Stimulated activated CD4-positive, alpha-beta T cell treated with anti-CD3 and anti-CD28 coated beads, Interleukin-15, amount 100 ng/mL, for 24 hours (primary cell): ENCODE data around the gene PDS5A.
"Not testable (repeated sequence)": the region's sequence is repeated elsewhere in the genome, so short reads cannot be mapped to it uniquely, and the experiment has no call there.

Experiments used
- DNase-seq: peaks from one replicate; pipeline ENCODE4 v3.0.0-alpha.2; 2020

The PDS5A gene

GRCh38 chr4:39977489-39978377 lies at the start of gene PDS5A:
Gene PDS5A (minus strand): TSS chr4:39977911. CDS start chr4:39976577, 1,334 bp downstream.
- peak; percentile 92 for DNase-seq

GRCh38 chr4:40024049-40024448 lies 46.3 kb upstream of the PDS5A start:
- DNase-seq: not testable (repeated sequence)

- not testable (repeated sequence) for DNase-seq
Measured at GRCh38 chr4:40021116-40021515, 43.4 kb upstream of the PDS5A start.

GRCh38 chr4:40020221-40020620 lies 42.5 kb upstream of the PDS5A start:
- DNase-seq: no peak

- DNase-seq: no peak
Measured at GRCh38 chr4:40016007-40016406, 38.3 kb upstream of the PDS5A start.

GRCh38 chr4:40003986-40004385 lies 26.3 kb upstream of the PDS5A start:
- DNase-seq: no peak

DNA sequence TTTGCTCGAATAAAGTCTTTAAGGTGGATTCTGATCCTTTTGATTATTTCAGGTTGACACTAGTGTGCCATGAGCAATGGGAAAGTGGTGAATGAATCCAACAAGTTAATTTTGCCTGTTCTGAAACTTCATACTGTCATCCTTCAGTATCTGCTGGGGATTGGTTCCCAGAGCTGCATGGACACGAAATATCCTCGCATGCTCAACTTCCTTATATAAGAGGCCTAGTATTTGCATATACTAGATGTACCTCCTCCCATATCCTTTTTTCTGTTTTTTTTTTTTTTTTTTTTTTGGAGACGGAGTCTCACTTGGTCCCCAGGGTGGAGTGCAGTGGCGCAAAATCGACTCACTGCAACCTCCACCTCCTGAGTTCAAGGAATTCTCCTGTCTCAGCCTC lies 23.0 kb upstream of the PDS5A start:
- no peak for DNase-seq

DNA sequence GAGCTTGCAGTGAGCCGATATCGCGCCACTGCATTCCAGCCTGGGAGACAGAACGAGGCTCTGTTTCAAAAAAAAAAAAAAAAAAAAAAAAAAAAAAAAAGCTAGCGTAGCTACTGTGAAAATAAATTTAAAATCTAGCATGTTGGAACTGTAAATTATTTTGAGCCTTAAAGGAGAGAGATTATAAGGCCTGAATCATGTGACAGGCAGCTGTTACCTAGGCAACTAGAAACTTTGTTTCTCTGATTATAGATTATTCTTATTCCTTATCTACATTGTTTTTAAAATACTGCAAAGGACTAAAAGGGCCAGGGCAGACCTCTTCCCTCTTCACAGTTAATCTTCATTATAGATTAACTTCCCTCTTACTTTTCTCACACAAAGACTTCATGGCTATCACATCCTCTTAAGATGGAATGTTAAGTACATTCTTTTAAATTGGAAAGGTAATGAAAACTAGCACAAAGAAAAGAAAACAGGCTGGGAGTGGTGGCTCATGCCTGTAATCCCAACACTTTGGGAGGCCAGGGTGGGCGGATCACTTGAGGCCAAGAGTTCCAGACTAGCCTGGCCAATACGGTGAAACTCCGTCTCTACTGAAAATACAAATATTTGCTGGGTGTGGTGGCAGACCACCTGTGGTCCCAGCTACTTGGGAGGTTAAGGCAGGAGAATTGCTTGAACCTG lies 21.1 kb upstream of the PDS5A start:
- no peak for DNase-seq

GRCh38 chr4:39996811-39997210 lies 19.1 kb upstream of the PDS5A start:
- no peak for DNase-seq

DNA sequence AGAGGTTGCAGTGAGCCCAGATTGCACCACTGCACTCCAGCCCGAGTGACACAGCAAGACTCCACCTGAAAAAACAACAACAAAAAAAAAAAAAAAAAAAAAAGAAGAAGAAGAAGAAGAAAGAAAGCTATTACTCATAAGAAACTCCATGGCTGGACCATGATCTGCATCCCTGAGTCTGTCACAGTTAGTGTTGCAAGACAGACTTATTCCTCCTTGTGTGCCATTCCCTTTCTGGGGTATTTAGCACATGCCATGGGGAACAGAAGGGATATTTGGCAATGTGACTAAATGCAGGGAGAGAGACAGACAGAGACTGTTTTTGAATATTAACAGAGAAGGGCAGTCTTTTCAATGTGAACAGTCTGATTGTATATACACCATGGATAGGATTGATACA lies 16.7 kb upstream of the PDS5A start:
- DNase-seq: no peak

DNA sequence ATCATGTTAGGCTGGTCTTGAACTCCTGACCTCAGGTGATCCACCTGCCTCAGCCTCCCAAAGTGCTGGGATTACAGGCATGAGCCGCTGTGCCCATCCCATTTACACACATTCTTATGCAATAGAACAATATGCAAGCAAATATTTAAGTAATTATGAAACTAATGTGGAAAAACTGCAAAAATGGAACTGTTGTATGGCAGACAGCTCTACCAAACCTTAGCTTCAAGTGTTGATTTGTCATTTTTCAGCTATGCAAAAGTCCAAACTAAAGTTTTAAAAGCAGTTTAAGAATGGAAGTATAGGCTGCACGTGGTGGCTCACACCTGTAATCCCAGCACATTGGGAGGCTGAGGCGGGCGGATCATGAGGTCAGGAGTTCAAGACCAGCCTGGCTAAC lies 11.7 kb upstream of the PDS5A start:
- DNase-seq: not testable (repeated sequence)

GRCh38 chr4:39987485-39987884 lies 9.8 kb upstream of the PDS5A start:
- DNase-seq: no peak

GRCh38 chr4:39978904-39979303 lies 1.2 kb upstream of the PDS5A start:
- DNase-seq: no peak

- DNase-seq: no peak
Measured at GRCh38 chr4:39978378-39978775, 666 bp upstream of the PDS5A start.

- DNase-seq: peak; percentile 64
Measured at GRCh38 chr4:39976945-39977488, 694 bp downstream of the PDS5A start.

DNA sequence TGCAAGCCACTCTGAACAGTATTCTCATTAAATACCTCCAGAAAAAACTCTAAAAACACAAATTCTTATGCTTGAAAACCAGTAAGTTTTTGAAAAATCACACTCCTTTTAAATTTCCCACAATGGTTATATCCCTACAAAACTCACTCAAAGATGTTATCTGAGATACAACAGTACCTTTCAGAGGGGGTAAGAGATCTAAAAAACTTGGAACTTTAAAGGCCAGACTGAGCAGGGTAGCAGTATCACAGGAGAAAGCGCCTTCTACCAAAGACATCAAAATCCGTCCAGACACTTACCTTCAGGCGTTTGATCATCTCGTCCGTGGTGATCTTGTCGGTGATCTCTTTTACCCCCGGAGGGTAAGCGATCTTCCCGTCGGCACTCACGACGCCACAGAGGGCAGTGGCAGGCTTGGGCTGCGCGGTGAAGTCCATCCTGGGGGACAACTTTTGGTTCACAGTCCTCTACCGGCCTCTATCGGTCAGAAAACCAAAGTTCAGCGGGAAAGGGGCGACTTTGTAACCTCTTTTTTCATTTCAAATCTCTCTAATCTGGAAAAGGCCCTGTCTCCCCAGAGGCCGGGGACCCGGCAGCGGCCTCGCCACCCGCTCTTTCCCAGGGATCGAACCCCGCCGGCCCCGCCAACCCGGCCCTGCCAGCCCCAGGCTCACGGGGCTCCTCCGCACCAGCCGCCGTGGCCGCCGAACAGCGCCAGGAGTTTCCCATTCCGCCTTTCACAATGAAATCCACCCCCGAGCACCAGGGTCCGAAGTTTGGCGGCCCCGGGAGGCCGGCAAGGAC lies 1.4 kb downstream of the PDS5A start:
- peak; percentile 74 for DNase-seq

DNA sequence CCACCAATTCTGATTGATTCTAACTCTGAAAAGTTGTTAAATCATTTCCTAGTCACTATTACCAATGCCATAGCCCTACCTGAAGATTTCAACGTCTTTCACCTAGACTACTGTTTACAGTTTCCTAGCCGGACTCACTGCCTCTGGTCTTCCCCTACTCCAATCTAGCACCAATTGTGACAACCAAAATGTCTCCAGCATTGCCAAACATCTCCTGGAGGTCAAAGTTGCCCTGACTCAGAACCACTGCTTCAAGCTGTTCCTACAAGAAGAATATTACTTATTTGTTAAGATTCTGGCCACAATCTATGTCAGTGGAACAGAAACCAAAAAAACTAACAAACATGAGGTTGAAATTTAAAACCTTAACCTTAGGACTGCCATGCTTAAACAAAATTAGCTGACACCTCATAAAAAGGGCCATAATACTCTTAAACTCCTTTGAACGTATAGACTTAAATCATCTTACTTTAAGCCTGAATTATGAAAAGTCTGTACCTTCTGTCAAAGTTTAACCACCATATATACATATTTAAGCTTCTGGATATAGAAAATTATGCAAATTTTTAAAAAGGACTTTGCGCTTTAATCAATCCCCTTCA lies 2.1 kb downstream of the PDS5A start:
- DNase-seq: no peak

- not testable (repeated sequence) for DNase-seq
Measured at GRCh38 chr4:39973052-39973451, 4.7 kb downstream of the PDS5A start.

- no peak for DNase-seq
Measured at GRCh38 chr4:39970671-39971640, 6.8 kb downstream of the PDS5A start.

DNA sequence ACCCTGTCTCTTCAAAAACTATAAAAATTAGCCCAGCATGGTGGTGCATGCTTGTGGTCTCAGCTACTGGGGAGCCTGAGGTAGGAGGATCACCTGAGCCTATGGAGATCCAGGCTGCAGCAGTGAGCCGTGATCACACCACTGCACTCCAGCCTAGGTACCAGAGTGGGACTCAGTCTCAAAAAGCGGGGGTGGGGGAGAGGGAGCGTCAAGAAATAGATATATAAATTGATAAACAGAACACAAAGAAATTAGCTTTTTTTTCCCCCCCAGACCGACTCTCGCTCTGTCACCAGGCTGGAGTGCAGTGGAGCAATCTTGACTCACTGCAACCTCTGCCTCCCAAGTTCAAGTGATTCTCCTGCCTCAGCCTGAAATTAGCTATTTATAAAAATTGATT lies 14.1 kb downstream of the PDS5A start:
- DNase-seq: no peak

DNA sequence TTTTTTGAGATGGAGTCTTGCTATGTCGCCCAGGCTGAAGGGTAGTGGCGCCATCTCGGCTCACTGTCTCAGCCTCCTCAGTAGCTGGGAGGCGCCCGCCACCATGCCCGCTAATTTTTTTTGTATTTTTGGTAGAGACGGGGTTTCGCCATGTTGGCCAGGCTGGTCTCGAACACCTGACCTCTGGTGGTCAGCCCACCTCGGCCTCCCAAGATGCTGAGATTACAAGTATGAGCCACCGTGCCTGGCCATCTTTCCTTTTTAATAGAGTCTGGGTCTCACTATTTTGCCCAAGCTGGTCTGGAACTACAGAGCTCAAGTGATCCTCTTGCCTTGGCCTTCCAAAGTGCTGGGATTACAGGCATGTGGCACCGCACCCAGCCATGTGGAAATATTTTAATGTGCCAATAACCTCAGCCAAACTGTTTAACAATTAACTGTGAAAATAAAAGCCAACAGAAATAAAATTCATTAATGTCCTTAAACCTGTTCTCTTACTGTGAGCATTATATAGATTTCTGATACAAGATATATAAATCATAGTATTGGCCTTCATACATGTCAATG lies 16.3 kb downstream of the PDS5A start:
- no peak for DNase-seq
